Measurements from ENCODE around the gene DPF1. TPM values are rescaled to one million over a fixed set of nuclear protein-coding genes. Genes with fewer than 3 reads are reported as not detected.

Gene DPF1
- total and polyA plus RNA-seq, 4 donors, result not detected

GRCh38 chr19:38203197-38203596 lies 20.8 kb downstream of the DPF1 start:
- DNase-seq (ENCODE audit: low spot score), result no peak
- TF ChIP-seq SP1 (IDR thresholded peaks at IDR 0.05) (no peak), ZBTB33 (IDR thresholded peaks at IDR 0.05) (no peak), RXRA (IDR thresholded peaks at IDR 0.05) (no peak), ATF3 (IDR thresholded peaks at IDR 0.05) (no peak), JUND (IDR thresholded peaks at IDR 0.05) (no peak), EGR1 (IDR thresholded peaks at IDR 0.05; ENCODE audit: low read depth in 2 of 2) (no peak), RAD21 (IDR thresholded peaks at IDR 0.05) (no peak), FOXA2 (IDR thresholded peaks at IDR 0.05) (no peak), HNF4G (IDR thresholded peaks at IDR 0.05) (no peak), REST (IDR thresholded peaks at IDR 0.05) (no peak), TAF1 (conservative IDR thresholded peaks at IDR 0.05) (no peak), CTCF (IDR thresholded peaks at IDR 0.05; ENCODE audit: low read depth, low read length, missing input control) (no peak), GABPA (IDR thresholded peaks at IDR 0.05 in 1 of 2, conservative IDR thresholded peaks at IDR 0.05 in 1 of 2) (no peak)
- H3K27ac ChIP-seq (ENCODE audit: low read depth in 1 of 2, low read length in 2 of 2), result no peak overlapping the region
- WGBS, result 92% methylated on average over 13 of the region's 13 CpGs
- no peak overlapping the region for H3K4me3 ChIP-seq (ENCODE audit: low read depth in 1 of 3, low read length in 3 of 3)
- no peaks in the 10 kb centered on the region for H3K4me1 ChIP-seq (ENCODE audit: control insufficient read depth in 4 of 4, insufficient read depth in 4 of 4, low read length in 3 of 4)
- no peak overlapping the region for H3K9ac ChIP-seq (ENCODE audit: low read depth in 1 of 2, low read length in 2 of 2)
- peaks cover 3 to 33% (median 5%) of the 10 kb centered on the region in 4 donors for H3K36me3 ChIP-seq (ENCODE audit: control insufficient read depth in 4 of 4, insufficient read depth in 3 of 4, low read depth in 1 of 4, low read length in 3 of 4)
- H3K9me3 ChIP-seq (ENCODE audit: control insufficient read depth in 4 of 4, low read length in 3 of 4), result no peaks in the 10 kb centered on the region
- no peaks in the 10 kb centered on the region for H3K27me3 ChIP-seq (ENCODE audit: control insufficient read depth in 4 of 4, insufficient read depth in 4 of 4, low read length in 3 of 4)

- H3K27ac ChIP-seq (ENCODE audit: low read depth in 1 of 2, low read length in 2 of 2), result no peak overlapping the region
- peaks cover 3 to 35% (median 5%) of the 10 kb centered on the region in 4 donors for H3K36me3 ChIP-seq (ENCODE audit: control insufficient read depth in 4 of 4, insufficient read depth in 3 of 4, low read depth in 1 of 4, low read length in 3 of 4)
- DNase-seq (ENCODE audit: low spot score), result no peak
- H3K9me3 ChIP-seq (ENCODE audit: control insufficient read depth in 4 of 4, low read length in 3 of 4), result no peaks in the 10 kb centered on the region
- no peaks in the 10 kb centered on the region for H3K27me3 ChIP-seq (ENCODE audit: control insufficient read depth in 4 of 4, insufficient read depth in 4 of 4, low read length in 3 of 4)
- WGBS, result 97% methylated on average over 14 of the region's 14 CpGs
- H3K4me1 ChIP-seq (ENCODE audit: control insufficient read depth in 4 of 4, insufficient read depth in 4 of 4, low read length in 3 of 4), result no peaks in the 10 kb centered on the region
- no peak overlapping the region for H3K9ac ChIP-seq (ENCODE audit: low read depth in 1 of 2, low read length in 2 of 2)
- H3K4me3 ChIP-seq (ENCODE audit: low read depth in 1 of 3, low read length in 3 of 3), result no peak overlapping the region
- TF ChIP-seq CTCF (IDR thresholded peaks at IDR 0.05; ENCODE audit: low read depth, low read length, missing input control) (no peak), EGR1 (IDR thresholded peaks at IDR 0.05; ENCODE audit: low read depth in 2 of 2) (no peak), HNF4A (conservative IDR thresholded peaks at IDR 0.05) (no peak), FOXA2 (IDR thresholded peaks at IDR 0.05) (no peak), ZBTB33 (IDR thresholded peaks at IDR 0.05) (no peak), GABPA (IDR thresholded peaks at IDR 0.05 in 1 of 2, conservative IDR thresholded peaks at IDR 0.05 in 1 of 2) (no peak), YY1 (IDR thresholded peaks at IDR 0.05) (no peak), REST (IDR thresholded peaks at IDR 0.05) (no peak), NR2F2 (IDR thresholded peaks at IDR 0.05) (no peak), RAD21 (IDR thresholded peaks at IDR 0.05) (no peak)
Observed at GRCh38 chr19:38202504-38202903, 21.5 kb downstream of the DPF1 start.

Measured in liver (tissue), 9 donors.